NCI-H2227 (cell line): ENCODE measurements around the gene EML4.
A peak's percentile ranks its signal among the peaks of the same experiment; 100 is the strongest.
"Not testable (repeated sequence)": the region's sequence is repeated elsewhere in the genome, so short reads cannot be mapped to it uniquely, and the experiment has no call there.

Source experiments
- DNase-seq: peaks from one replicate; lab custom pipeline; 2025; ENCODE audit not compliant: unreplicated experiment; lab: John Stamatoyannopoulos, UW

The EML4 gene

GRCh38 chr2:42248846-42249245 is 79.7 kb downstream of the EML4 start:
- DNase-seq, result no peak

- DNase-seq, result no peak
Measured at GRCh38 chr2:42249284-42249683, 80.1 kb downstream of the EML4 start.

GRCh38 chr2:42249887-42250286 is 80.7 kb downstream of the EML4 start:
- peak; percentile 30 for DNase-seq

- no peak for DNase-seq
Measured at GRCh38 chr2:42250925-42251324, 81.8 kb downstream of the EML4 start.

GRCh38 chr2:42252464-42252863 is 83.3 kb downstream of the EML4 start:
- DNase-seq, result no peak

- DNase-seq, result no peak
Measured at GRCh38 chr2:42254186-42254895, 85.2 kb downstream of the EML4 start.

- no peak for DNase-seq
Measured at GRCh38 chr2:42256505-42256904, 87.4 kb downstream of the EML4 start.

GRCh38 chr2:42261518-42262195 is 92.5 kb downstream of the EML4 start:
- no peak for DNase-seq

GRCh38 chr2:42266236-42266635 is 97.1 kb downstream of the EML4 start:
- DNase-seq, result no peak

GRCh38 chr2:42267530-42267929 is 98.4 kb downstream of the EML4 start:
- DNase-seq, result no peak

GRCh38 chr2:42268528-42269151 is 99.5 kb downstream of the EML4 start:
- no peak for DNase-seq

- no peak for DNase-seq
Measured at GRCh38 chr2:42270757-42271156, 101.6 kb downstream of the EML4 start.

- DNase-seq, result not testable (repeated sequence)
Measured at GRCh38 chr2:42271246-42271645, 102.1 kb downstream of the EML4 start.

- DNase-seq, result no peak
Measured at GRCh38 chr2:42274863-42275262, 105.7 kb downstream of the EML4 start.

- DNase-seq, result no peak
Measured at GRCh38 chr2:42281416-42282081, 112.4 kb downstream of the EML4 start.

GRCh38 chr2:42284019-42284418 is 114.9 kb downstream of the EML4 start:
- no peak for DNase-seq

- DNase-seq, result no peak
Measured at GRCh38 chr2:42286268-42286946, 117.3 kb downstream of the EML4 start.

- DNase-seq, result no peak
Measured at GRCh38 chr2:42288811-42289210, 119.7 kb downstream of the EML4 start.

GRCh38 chr2:42289222-42289621 is 120.1 kb downstream of the EML4 start:
- DNase-seq, result no peak

GRCh38 chr2:42290005-42290404 is 120.9 kb downstream of the EML4 start:
- no peak for DNase-seq

- DNase-seq, result no peak
Measured at GRCh38 chr2:42293019-42293418, 123.9 kb downstream of the EML4 start.
